ENCODE measurements around the gene PDLIM7.

Gene PDLIM7

DNA sequence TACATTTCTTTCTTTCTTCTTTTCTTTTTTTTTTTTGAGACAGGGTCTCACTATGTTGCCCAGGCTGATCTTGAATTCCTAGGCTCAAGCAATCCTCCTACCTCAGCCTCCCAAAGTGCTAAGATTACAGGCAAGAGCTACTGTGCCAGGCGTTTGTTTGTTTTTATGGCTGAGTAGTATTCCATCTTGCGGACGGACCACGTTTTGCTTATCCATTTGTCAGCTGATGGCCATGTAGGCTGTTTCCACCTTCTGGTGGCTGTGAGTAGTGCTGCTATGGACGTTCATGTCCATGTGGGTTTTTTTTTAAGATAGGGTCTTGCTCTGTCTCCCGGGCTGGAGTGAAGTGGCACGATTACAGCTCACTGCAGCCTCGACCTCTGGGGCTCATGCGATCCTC is 9.8 kb upstream of the PDLIM7 start:
- Histone ChIP-seq H3K4me3 (no peak overlapping the region), H3K27ac (no peak overlapping the region)
- no peak for DNase-seq (ENCODE audit: low spot score)
- TF ChIP-seq, protein P1, sequence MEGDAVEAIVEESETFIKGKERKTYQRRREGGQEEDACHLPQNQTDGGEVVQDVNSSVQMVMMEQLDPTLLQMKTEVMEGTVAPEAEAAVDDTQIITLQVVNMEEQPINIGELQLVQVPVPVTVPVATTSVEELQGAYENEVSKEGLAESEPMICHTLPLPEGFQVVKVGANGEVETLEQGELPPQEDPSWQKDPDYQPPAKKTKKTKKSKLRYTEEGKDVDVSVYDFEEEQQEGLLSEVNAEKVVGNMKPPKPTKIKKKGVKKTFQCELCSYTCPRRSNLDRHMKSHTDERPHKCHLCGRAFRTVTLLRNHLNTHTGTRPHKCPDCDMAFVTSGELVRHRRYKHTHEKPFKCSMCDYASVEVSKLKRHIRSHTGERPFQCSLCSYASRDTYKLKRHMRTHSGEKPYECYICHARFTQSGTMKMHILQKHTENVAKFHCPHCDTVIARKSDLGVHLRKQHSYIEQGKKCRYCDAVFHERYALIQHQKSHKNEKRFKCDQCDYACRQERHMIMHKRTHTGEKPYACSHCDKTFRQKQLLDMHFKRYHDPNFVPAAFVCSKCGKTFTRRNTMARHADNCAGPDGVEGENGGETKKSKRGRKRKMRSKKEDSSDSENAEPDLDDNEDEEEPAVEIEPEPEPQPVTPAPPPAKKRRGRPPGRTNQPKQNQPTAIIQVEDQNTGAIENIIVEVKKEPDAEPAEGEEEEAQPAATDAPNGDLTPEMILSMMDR (IDR thresholded peaks at IDR 0.05) = no peak

GRCh38 chr5:177505075-177505474 is 7.7 kb upstream of the PDLIM7 start:
- DNase-seq (ENCODE audit: low spot score) = no peak
- H3K27ac ChIP-seq = no peak overlapping the region
- TF ChIP-seq, protein P1 (IDR thresholded peaks at IDR 0.05) = no peak
- H3K4me3 ChIP-seq = no peak overlapping the region

DNA sequence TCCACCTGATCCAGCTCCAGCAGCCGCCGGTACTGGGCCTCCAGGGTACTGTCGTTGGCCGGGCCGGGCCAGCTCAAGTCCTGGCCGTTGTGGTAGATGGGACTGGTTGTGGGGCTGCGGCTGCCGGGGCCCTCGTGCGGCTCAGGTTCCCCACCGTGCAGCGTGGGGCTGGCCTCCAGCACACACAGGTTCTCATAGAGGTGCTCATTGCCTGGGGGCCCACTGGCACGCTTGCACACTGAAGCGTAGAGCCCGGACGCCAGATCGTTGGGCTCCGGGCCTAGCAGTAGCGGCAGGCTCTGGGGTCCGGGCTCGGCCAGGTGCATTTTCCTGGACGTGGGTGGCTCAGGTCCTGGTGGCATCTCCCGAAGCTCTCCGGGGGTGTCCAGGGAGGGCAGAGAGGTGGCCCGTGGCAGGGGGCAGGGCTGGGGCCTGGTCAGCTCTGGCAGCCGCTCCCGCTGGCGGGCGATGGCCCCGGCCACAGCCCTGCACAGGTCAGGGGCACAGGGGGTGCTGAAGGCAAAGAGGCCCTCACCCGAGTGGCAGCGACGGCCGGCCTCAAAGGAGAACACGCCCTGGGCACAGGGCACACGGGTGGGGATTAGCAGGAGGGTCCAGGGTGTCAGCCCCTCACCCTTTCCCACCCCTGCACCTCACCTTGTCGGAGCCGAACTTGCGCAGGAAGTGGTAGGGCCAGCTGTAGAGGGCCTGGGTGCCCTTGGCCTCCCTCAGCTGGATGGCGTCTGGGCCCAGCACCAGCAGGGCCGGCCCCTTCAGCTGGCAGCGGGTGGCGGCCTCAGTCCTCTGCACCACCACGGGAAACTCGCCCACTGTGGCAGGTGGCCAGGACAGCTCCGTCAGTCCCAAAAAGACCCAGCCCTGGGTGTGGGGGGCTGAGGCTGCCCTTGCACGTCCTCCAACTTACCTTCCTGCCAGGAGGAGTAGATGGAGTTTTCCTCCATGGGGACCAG is 7.0 kb upstream of the PDLIM7 start:
- Histone ChIP-seq H3K27ac (no peak overlapping the region), H3K4me3 (no peak overlapping the region)
- DNase-seq (ENCODE audit: low spot score) = no peak
- TF ChIP-seq, protein P1 (IDR thresholded peaks at IDR 0.05) = no peak

DNA sequence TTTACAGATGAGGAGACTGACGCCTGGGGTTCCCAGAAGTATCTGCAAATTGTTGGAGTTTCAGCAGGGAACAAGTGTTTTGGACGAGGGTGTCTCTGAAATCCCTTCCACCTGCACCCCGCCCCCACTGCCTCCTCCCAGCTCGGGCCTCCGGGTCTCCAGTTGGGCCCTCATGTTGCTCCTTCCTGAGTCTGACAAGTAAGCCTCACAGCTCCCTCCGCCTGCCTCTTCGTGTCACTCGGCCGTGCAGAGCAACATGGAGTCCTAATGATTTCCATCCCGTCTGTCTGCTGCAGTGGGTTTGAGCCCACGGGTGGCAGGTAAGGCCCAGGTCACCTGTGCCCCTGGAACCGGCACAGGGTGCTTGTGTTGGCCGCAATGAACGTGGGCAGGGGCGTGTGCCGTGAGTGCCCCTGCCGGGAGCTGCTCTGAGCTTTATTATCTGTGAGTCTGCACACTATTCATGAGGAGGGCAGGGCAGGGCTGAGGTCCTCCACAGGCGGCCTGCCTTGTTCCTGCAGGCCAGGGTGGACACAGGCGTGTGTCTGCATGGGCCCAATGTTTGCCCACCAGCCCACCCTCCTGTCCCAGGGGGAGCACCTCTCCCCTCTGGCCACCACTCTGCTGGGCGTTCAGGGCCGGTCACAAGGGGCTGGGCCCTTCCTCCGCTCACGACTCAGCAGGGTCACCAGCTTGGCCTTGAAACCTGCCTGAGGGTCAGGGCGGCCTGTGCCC is 6.1 kb upstream of the PDLIM7 start:
- TF ChIP-seq, protein P1 (IDR thresholded peaks at IDR 0.05) = no peak
- no peak overlapping the region for H3K27ac ChIP-seq
- no peak for DNase-seq (ENCODE audit: low spot score)

DNA sequence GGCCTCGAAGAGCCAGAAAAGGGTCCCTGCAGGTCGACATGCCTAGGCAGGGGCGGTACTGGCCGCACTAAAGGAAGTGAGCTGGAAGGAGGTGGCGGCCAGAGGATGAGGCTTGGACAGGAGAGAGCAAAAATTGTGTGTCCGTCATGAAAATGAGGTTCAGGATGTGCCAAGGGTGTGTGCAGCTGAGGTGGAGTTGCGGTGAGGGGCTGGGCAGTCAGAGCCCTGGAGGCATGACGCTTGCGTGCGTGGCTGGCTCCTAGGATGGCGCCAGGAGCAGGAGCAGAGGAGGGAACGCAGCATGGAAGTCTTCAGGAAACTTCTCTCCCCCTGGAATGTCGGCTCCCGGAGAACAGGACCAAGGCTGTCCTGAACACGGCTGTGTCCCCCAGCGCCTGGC is 5.5 kb upstream of the PDLIM7 start:
- no peak overlapping the region for H3K27ac ChIP-seq
- DNase-seq (ENCODE audit: low spot score) = no peak
- TF ChIP-seq, protein P1 (IDR thresholded peaks at IDR 0.05) = no peak
- H3K4me3 ChIP-seq = no peak overlapping the region

More for the DNA sequence above, 6.1 kb upstream of the PDLIM7 start:
- no peak overlapping the region for H3K4me3 ChIP-seq

GRCh38 chr5:177501874-177502678 is 4.7 kb upstream of the PDLIM7 start:
- H3K27ac ChIP-seq = no peak overlapping the region
- H3K4me3 ChIP-seq = no peak overlapping the region
- TF ChIP-seq, protein P1 (IDR thresholded peaks at IDR 0.05) = no peak

More at GRCh38 chr5:177501874-177502678, 4.7 kb upstream of the PDLIM7 start:
- no peak for DNase-seq (ENCODE audit: low spot score)

Measured in coronary artery (tissue), 2 donors.